A549 (cell line): ENCODE results near the gene PNLDC1. TPM values are rescaled to one million over a fixed set of nuclear protein-coding genes. Genes with fewer than 3 reads are reported as not detected.
A peak's percentile ranks its signal among the peaks of the same experiment; 100 is the strongest.
"Not testable (repeated sequence)": the region's sequence is repeated elsewhere in the genome, so short reads cannot be mapped to it uniquely, and the experiment has no call there.

Source experiments
- ATAC-seq, 2 experiments: fragments of 200-7000 bp in 1 of 2; fragments of >200 bp in 1 of 2; cut with Nextera tagmentation in 1 of 2; cut with Tn5 transposase in 1 of 2; 3 replicates each; pipeline versions ENCODE4 v1.8.0 to v1.9.1; 2018 to 2020; ENCODE audit warnings: mild to moderate bottlenecking in 1 of 2, moderate library complexity in 1 of 2
- CTCF ChIA-PET: fragments of 300-600 bp; sonication (Branson Sonifier 250); formaldehyde crosslinking; extraction: SDS; loops from one replicate; lab custom pipeline; 2021; ENCODE audit warnings: antibody characterized with exemption, inconsistent platforms; lab: Yijun Ruan, JAX
- POLR2A ChIA-PET: fragments of 350-600 bp; formaldehyde crosslinking; extraction: SDS; loops from one replicate; lab custom pipeline; 2021; ENCODE audit warnings: antibody characterized with exemption, inconsistent platforms; lab: Yijun Ruan, JAX
- DNase-seq, 2 experiments: peaks; one replicate each; pipeline versions ENCODE4 v3.0.0 to v3.0.0-alpha.2; 2011 to 2016; ENCODE audit warnings: low read depth in 1 of 2, low spot score in 1 of 2
- FAIRE-seq: peaks from 2 replicates; lab custom pipeline; 2011; peaks lifted over from hg19 to GRCh38; lab: Jason Lieb, UNC
- H3K27ac ChIP-seq, 2 experiments: fragments of >200 bp; sonication (Bioruptor Twin); formaldehyde crosslinking; 3 replicates each; pipeline ENCODE4 v1.5.1; 2016 to 2017
- H3K4me1 ChIP-seq: fragments of >200 bp; sonication (Bioruptor Twin); formaldehyde crosslinking; 3 replicates; pipeline ENCODE4 v1.6.1; 2016
- H3K4me2 ChIP-seq: fragments of >200 bp; sonication (Bioruptor Twin); formaldehyde crosslinking; 3 replicates; pipeline ENCODE4 v1.6.1; 2016
- H3K4me3 ChIP-seq: fragments of >200 bp; sonication (Bioruptor Twin); formaldehyde crosslinking; 3 replicates; pipeline ENCODE4 v1.5.1; 2016
- H3K9me3 ChIP-seq: fragments of >200 bp; sonication (Bioruptor Twin); formaldehyde crosslinking; 3 replicates; pipeline ENCODE4 v1.6.1; 2016
- CBX2 ChIP-seq: fragments of 200-600 bp; sonication (generic); IDR thresholded peaks from 2 replicates; pipeline ENCODE4 v1.6.1; 2016; ENCODE audit warnings: low read depth, mild to moderate bottlenecking, borderline replicate concordance
- CHD2 ChIP-seq: fragments of 150-350 bp; IDR thresholded peaks from 2 replicates; pipeline ENCODE4 v1.6.1; 2014; ENCODE audit warnings: low read length; ENCODE audit not compliant: partially characterized antibody
- CTCF ChIP-seq: fragments of >200 bp; sonication (Bioruptor Twin); formaldehyde crosslinking; IDR thresholded peaks from 3 replicates; pipeline ENCODE4 v1.5.1; 2016
- EHF ChIP-seq: fragments of 250-450 bp; sonication (Bioruptor Pico); IDR thresholded peaks from 2 replicates; pipeline ENCODE4 v1.5.0; 2020; ENCODE audit warnings: mild to moderate bottlenecking
- EHMT2 ChIP-seq: fragments of 200-600 bp; sonication (generic); IDR thresholded peaks from 2 replicates; pipeline ENCODE4 v1.6.1; 2016; ENCODE audit warnings: antibody characterized with exemption, low read depth, mild to moderate bottlenecking, moderate library complexity
- EP300 ChIP-seq, 2 experiments: fragments of >200 bp; sonication (Bioruptor Twin); formaldehyde crosslinking; IDR thresholded peaks; 2 replicates in 1 of 2; 3 replicates in 1 of 2; pipeline ENCODE4 v1.6.1; 2016 to 2017
- FOSL2 ChIP-seq, 2 experiments: fragments of 450-650 bp in 1 of 2; fragments of >200 bp in 1 of 2; sonication (Bioruptor Twin) in 1 of 2; formaldehyde crosslinking; IDR thresholded peaks; 2 replicates each; pipeline versions ENCODE4 v1.5.0 to v1.6.1; 2016 to 2020; ENCODE audit warnings: mild to moderate bottlenecking in 1 of 2, moderate library complexity in 1 of 2
- HDAC2 ChIP-seq: fragments of 200-600 bp; sonication (generic); IDR thresholded peaks from 2 replicates; pipeline ENCODE4 v1.6.1; 2016
- HEYL ChIP-seq: fragments of 250-450 bp; sonication (Bioruptor Pico); IDR thresholded peaks from 2 replicates; pipeline ENCODE4 v1.8.0; 2021; ENCODE audit warnings: mild to moderate bottlenecking, moderate library complexity
- HOXB13 ChIP-seq: fragments of 250-450 bp; sonication (Bioruptor Pico); IDR thresholded peaks from 2 replicates; pipeline ENCODE4 v1.5.0; 2020; ENCODE audit warnings: low read depth, mild to moderate bottlenecking, moderate library complexity
- JUN ChIP-seq, 2 experiments: fragments of >200 bp; sonication (Bioruptor Twin); formaldehyde crosslinking; IDR thresholded peaks; 2 replicates in 1 of 2; 3 replicates in 1 of 2; pipeline ENCODE4 v1.6.1; 2016 to 2017
- MAFK ChIP-seq: fragments of 450-650 bp; IDR thresholded peaks from 2 replicates; pipeline ENCODE4 v1.6.1; 2014; ENCODE audit not compliant: partially characterized antibody
- PHF8 ChIP-seq: fragments of 200-600 bp; sonication (generic); IDR thresholded peaks from 2 replicates; pipeline ENCODE4 v1.6.1; 2016; ENCODE audit warnings: low read depth, mild to moderate bottlenecking, antibody characterized with exemption, moderate library complexity, borderline replicate concordance
- POLR2A ChIP-seq: IDR thresholded peaks from 2 replicates; pipeline ENCODE4 v1.6.1; 2012; ENCODE audit warnings: mild to moderate bottlenecking, low read length
- RAD21 ChIP-seq, 2 experiments: fragments of >200 bp in 1 of 2; sonication (Bioruptor Twin) in 1 of 2; formaldehyde crosslinking in 1 of 2; IDR thresholded peaks in 1 of 2; conservative IDR thresholded peaks in 1 of 2; 2 replicates in 1 of 2; 3 replicates in 1 of 2; pipeline ENCODE4 v1.6.1; 2012 to 2018; ENCODE audit warnings: inconsistent platforms in 1 of 2
- RARB ChIP-seq: fragments of 250-450 bp; sonication (Bioruptor Pico); IDR thresholded peaks from 2 replicates; pipeline ENCODE4 v1.8.0; 2021; ENCODE audit warnings: mild to moderate bottlenecking, moderate library complexity
- RNF2 ChIP-seq: fragments of 200-600 bp; sonication (generic); IDR thresholded peaks from 2 replicates; pipeline ENCODE4 v1.6.1; 2016; ENCODE audit warnings: low read depth, mild to moderate bottlenecking, antibody characterized with exemption, moderate library complexity, borderline replicate concordance
- SMC3 ChIP-seq: fragments of >200 bp; sonication (Bioruptor Twin); formaldehyde crosslinking; IDR thresholded peaks from 3 replicates; pipeline ENCODE4 v1.6.1; 2018; ENCODE audit warnings: inconsistent platforms
- ZNF302 ChIP-seq: fragments of 250-450 bp; sonication (Bioruptor Pico); IDR thresholded peaks from 2 replicates; pipeline ENCODE4 v1.9.0; 2021; ENCODE audit warnings: inconsistent platforms, mild to moderate bottlenecking, moderate library complexity
- ZSCAN20 ChIP-seq: fragments of 250-450 bp; sonication (Bioruptor Pico); IDR thresholded peaks from 2 replicates; pipeline ENCODE4 v1.8.0; 2022; ENCODE audit warnings: mild to moderate bottlenecking, moderate library complexity
- WGBS: methylation state at CpG from one replicate; pipeline ENCODE4 v1.1.6; 2017; ENCODE audit errors: missing lambda C conversion rate; 5-methylcytosine and 5-hydroxymethylcytosine counted together
- polyA plus RNA-seq, 4 experiments: library from polyadenylated mRNA; depleted of rRNA in 3 of 4; stranded (reverse); fragments of >200 nt; fragmentation: RNase III in 1 of 4; extraction: RNeasy Plus Mini Kit Qiagen cat#74134 plus additional on column Dnase treatment in 1 of 4; gene quantifications; 2 replicates in 3 of 4; 3 replicates in 1 of 4; pipeline ENCODE4 v1.2.3, GENCODE V29; 2011 to 2017
- TF ChIP-seq, protein P1 (sequence below): fragments of 150-350 bp; IDR thresholded peaks from 2 replicates; pipeline ENCODE4 v1.6.1; 2014; ENCODE audit warnings: low read depth, mild to moderate bottlenecking, low read length
- TF ChIP-seq, protein P2 (sequence below): fragments of 450-650 bp; IDR thresholded peaks from 2 replicates; pipeline ENCODE4 v1.6.1; 2014; ENCODE audit warnings: antibody characterized with exemption

PNLDC1 gene
- polyA plus RNA-seq, 2 of the 4 experiments (the other 2 are of a cell fraction): 0.09 to 0.13 TPM

- DNase-seq (no peak), ATAC-seq (no peak), FAIRE-seq (no peak)
- H3K9me3 ChIP-seq: no peaks in the 10 kb centered on the region; the same call in 2 of the 3 replicates
- POLR2A ChIA-PET: no interaction called here
- H3K4me2 ChIP-seq: no peak overlapping the region
- TF ChIP-seq FOSL2 (IDR thresholded peaks at IDR 0.05) (no peak), FOSL2 (CRISPR knock-in tag; IDR thresholded peaks at IDR 0.05) (no peak), ZNF302 (CRISPR knock-in tag) (no peak), CBX2 (no peak), CHD2 (no peak), HOXB13 (CRISPR knock-in tag) (no peak), HDAC2 (no peak), PHF8 (no peak), RAD21 (conservative IDR thresholded peaks at IDR 0.05 in 1 of 2, IDR thresholded peaks at IDR 0.05 in 1 of 2) (no peak), EHMT2 (no peak), RNF2 (no peak), ZSCAN20 (CRISPR knock-in tag) (no peak), RARB (CRISPR knock-in tag) (no peak), HEYL (no peak), POLR2A (no peak), EHF (no peak)
- TF ChIP-seq, protein P1, sequence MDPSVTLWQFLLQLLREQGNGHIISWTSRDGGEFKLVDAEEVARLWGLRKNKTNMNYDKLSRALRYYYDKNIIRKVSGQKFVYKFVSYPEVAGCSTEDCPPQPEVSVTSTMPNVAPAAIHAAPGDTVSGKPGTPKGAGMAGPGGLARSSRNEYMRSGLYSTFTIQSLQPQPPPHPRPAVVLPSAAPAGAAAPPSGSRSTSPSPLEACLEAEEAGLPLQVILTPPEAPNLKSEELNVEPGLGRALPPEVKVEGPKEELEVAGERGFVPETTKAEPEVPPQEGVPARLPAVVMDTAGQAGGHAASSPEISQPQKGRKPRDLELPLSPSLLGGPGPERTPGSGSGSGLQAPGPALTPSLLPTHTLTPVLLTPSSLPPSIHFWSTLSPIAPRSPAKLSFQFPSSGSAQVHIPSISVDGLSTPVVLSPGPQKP: no peak
- no peak overlapping the region for H3K27ac ChIP-seq
- WGBS: 88% methylated on average over 1 of the region's 1 CpG
- H3K4me1 ChIP-seq: no peaks in the 10 kb centered on the region
- CTCF ChIA-PET: interaction anchor here (1.4 kb wide), 1 partner anchor 82 kb away, joined by 3 read pairs; no protein-coding TSS in a partner anchor
- no peak overlapping the region for H3K4me3 ChIP-seq
These were observed 60.4 kb downstream of the PNLDC1 start for GRCh38 chr6:159860482-159860881.

DNA sequence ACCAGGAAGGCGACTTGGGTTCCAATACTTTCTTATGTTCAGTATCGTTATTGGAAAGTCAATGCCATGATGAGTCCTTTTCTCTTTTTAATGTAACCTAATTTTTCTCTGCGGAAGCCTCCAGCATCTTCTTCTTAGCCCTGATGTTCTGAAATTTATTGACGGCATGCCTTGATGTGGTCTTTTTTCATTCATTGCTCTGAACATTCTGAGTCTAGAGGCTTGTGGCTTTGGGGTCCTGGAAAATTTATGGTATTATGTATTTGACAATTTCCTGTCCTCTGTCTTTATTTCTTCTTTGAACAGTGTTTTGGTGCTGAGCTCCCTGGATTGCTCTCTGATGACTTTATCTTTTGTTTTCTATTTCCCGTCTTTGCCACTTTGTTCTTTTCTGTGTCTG is 62.0 kb downstream of the PNLDC1 start:
- no peak overlapping the region for H3K4me3 ChIP-seq
- DNase-seq: no peak
- CTCF ChIA-PET: interaction anchor here (0.6 kb wide), 2 partner anchors 66 to 91 kb away, joined by 3 to 4 read pairs; no protein-coding TSS in a partner anchor

GRCh38 chr6:159863341-159863740 is 63.3 kb downstream of the PNLDC1 start:
- CTCF ChIA-PET: interaction anchor here (0.6 to 2.6 kb wide), 27 partner anchors 8 to 676 kb away, joined by 3 to 23 read pairs (median 4); no protein-coding TSS in a partner anchor
- ATAC-seq (peak; percentile 85 to 90; a peak in 5 of 6 replicates), DNase-seq (peak; percentile 54 to 57)
- H3K4me2 ChIP-seq, FAIRE-seq, H3K4me3 ChIP-seq, H3K4me1 ChIP-seq, H3K9me3 ChIP-seq, POLR2A ChIA-PET: not testable (repeated sequence)
- H3K27ac ChIP-seq: peak overlapping the region in 1 of 2 experiments; percentile 66; a peak in 2 of 6 replicates
- WGBS: 3% methylated on average over 5 of the region's 5 CpGs
- TF ChIP-seq SMC3: peak; percentile 77
- peak; percentile 85 to 86 for TF ChIP-seq RAD21 (conservative IDR thresholded peaks at IDR 0.05 in 1 of 2, IDR thresholded peaks at IDR 0.05 in 1 of 2)
- peak; percentile 63 for TF ChIP-seq CTCF

More for the DNA sequence above, 62.0 kb downstream of the PNLDC1 start:
- H3K4me2 ChIP-seq: no peak overlapping the region
- FAIRE-seq: no peak
- no peak overlapping the region for H3K27ac ChIP-seq
- no peak for ATAC-seq
- POLR2A ChIA-PET: no interaction called here
- H3K9me3 ChIP-seq: no peaks in the 10 kb centered on the region
- no peak for TF ChIP-seq MAFK
- TF ChIP-seq JUN (IDR thresholded peaks at IDR 0.05): no peak
- no peak for TF ChIP-seq FOSL2 (IDR thresholded peaks at IDR 0.05)
- no peak for TF ChIP-seq FOSL2 (CRISPR knock-in tag; IDR thresholded peaks at IDR 0.05)
- no peak for TF ChIP-seq EHF
- TF ChIP-seq, protein P2, sequence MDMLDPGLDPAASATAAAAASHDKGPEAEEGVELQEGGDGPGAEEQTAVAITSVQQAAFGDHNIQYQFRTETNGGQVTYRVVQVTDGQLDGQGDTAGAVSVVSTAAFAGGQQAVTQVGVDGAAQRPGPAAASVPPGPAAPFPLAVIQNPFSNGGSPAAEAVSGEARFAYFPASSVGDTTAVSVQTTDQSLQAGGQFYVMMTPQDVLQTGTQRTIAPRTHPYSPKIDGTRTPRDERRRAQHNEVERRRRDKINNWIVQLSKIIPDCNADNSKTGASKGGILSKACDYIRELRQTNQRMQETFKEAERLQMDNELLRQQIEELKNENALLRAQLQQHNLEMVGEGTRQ: no peak
- TF ChIP-seq EP300 (IDR thresholded peaks at IDR 0.05): no peak
- TF ChIP-seq, all 56 proteins: peak for 0
- 42% methylated on average over 5 of the region's 5 CpGs for WGBS
- H3K4me1 ChIP-seq: no peaks in the 10 kb centered on the region
